SK-N-SH (cell line): ENCODE measurements around the gene PDZD2.

Experiments
- CTCF ChIP-seq: fragments of 200-600 bp; sonication (generic); IDR thresholded peaks from 2 replicates; pipeline ENCODE4 v1.6.1; 2017; ENCODE audit warnings: antibody characterized with exemption, mild to moderate bottlenecking, moderate library complexity
- EP300 ChIP-seq, 2 experiments: IDR thresholded peaks; 2 replicates each; pipeline versions ENCODE4 v1.4.0 to v1.6.1; 2012; ENCODE audit warnings: borderline replicate concordance in 1 of 2, low read depth in 1 of 2, low read length in 1 of 2
- FOXM1 ChIP-seq: IDR thresholded peaks from 2 replicates; pipeline ENCODE4 v1.4.0; 2012; ENCODE audit warnings: low read depth, mild to moderate bottlenecking
- IRF3 ChIP-seq: fragments of 150-350 bp; IDR thresholded peaks from 2 replicates; pipeline ENCODE4 v1.6.1; 2016; ENCODE audit warnings: mild to moderate bottlenecking, low read depth, low read length
- MAX ChIP-seq: IDR thresholded peaks from 2 replicates; pipeline ENCODE4 v1.4.0; 2012; ENCODE audit warnings: low read depth
- PBX3 ChIP-seq: IDR thresholded peaks from 2 replicates; pipeline ENCODE4; 2012
- POLR2AphosphoS5 ChIP-seq: IDR thresholded peaks from 2 replicates; pipeline ENCODE4 v1.6.1; 2012; ENCODE audit warnings: low read depth, low read length
- RCOR1 ChIP-seq: fragments of 150-350 bp; IDR thresholded peaks from 2 replicates; pipeline ENCODE4 v1.6.1; 2017; ENCODE audit warnings: antibody characterized with exemption, low read length
- REST ChIP-seq: IDR thresholded peaks from 2 replicates; pipeline ENCODE4 v1.6.1; 2012; ENCODE audit warnings: mild to moderate bottlenecking, low read depth, low read length, moderate library complexity
- RFX5 ChIP-seq: IDR thresholded peaks from 2 replicates; pipeline ENCODE4 v1.6.1; 2012; ENCODE audit warnings: mild to moderate bottlenecking, improper control_type of control experiment, low read length
- SIN3A ChIP-seq: IDR thresholded peaks from 2 replicates; pipeline ENCODE4 v1.6.1; 2012; ENCODE audit warnings: low read depth, mild to moderate bottlenecking, low read length, moderate library complexity, borderline replicate concordance
- SMC3 ChIP-seq: IDR thresholded peaks from 2 replicates; pipeline ENCODE4 v1.6.1; 2012; ENCODE audit warnings: low read depth, low read length, improper control_type of control experiment
- YY1 ChIP-seq: IDR thresholded peaks from 2 replicates; pipeline ENCODE4 v1.4.0; 2012; ENCODE audit warnings: low read depth, mild to moderate bottlenecking

GRCh38 chr5:32047056-32047455, 408.1 kb downstream of the PDZD2 start:
- TF ChIP-seq MAX (no peak), RFX5 (no peak), REST (no peak), CTCF (no peak), IRF3 (no peak), EP300 (IDR thresholded peaks at IDR 0.05; ENCODE audit: borderline replicate concordance in 1 of 2, low read depth in 1 of 2, low read length in 1 of 2) (no peak), SMC3 (no peak), RCOR1 (no peak), PBX3 (no peak), YY1 (no peak), POLR2AphosphoS5 (no peak), SIN3A (no peak), FOXM1 (no peak)
